NCI-H2081 treated with DMSO at 0.1 percent for 48 hours (cell line): ENCODE data around the gene INSRR.

ENCODE experiments used
- DNase-seq: peaks from one replicate; lab custom pipeline; 2025; lab: John Stamatoyannopoulos, UW

The INSRR gene

DNA sequence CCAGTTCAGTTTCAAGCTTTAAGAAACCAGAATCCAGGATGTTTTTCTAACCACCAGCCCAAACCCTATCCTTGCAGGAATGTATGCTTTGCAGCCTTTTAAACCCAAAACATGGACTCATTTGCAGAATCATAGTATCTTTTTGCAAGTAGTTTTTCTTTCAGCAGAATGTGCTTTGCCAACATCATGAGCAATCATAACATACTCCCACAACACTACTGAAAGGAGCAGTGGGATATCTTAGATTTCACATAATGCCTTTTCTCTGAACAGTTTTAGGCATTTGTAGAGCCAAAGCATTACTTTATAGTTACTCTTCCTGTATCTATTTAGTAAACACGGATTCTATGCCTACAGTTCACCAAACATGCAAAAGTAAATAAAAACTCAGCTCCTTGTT, 32.3 kb downstream of the INSRR start:
- DNase-seq, result no peak

DNA sequence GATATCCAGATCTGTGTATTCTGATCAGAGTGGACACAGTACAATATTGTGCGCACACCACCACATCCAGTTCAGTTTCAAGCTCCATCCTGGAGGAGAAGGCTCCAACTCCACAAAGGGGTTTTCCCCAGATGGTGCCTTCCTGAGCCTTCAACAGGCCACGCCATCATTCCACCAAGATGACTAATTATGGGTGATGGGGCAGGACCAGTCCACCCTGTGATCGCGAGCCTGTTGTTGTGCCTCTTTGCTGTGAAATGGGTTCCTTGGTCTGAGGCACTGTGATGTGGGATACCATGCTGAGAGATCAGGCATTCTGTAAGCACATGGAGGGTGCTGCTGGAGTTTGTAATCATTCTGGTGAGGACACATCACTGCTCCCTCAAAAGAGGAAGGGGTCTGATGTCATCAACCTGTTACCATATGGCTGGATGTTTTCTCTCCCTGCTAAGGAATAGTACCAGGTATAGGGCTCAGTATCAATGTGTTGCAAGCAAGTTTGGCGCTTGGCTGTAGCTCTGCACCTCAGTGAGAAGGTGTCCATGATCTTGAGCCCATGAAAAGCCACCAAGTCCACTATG, 35.6 kb downstream of the INSRR start:
- DNase-seq, result no peak

DNA sequence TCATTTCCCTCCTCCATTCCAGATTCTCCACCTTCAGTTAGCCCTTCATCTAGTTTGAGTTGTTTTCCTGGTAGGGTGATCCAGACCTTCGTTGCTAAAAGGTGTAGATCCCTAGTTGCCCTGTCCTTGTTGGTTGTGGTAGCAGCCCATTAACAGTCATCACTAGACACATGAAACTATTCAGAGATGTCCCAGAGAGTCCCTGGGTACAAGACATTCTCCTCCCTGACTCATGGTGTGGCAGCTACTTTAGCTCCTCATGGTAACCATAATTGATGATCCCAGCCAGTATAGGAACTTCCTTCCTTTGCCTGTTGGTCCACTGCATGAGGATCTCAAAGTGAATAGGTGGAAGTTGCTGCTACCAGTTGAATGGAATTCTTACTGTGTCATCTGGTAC, 36.2 kb downstream of the INSRR start:
- DNase-seq, result no peak

DNA sequence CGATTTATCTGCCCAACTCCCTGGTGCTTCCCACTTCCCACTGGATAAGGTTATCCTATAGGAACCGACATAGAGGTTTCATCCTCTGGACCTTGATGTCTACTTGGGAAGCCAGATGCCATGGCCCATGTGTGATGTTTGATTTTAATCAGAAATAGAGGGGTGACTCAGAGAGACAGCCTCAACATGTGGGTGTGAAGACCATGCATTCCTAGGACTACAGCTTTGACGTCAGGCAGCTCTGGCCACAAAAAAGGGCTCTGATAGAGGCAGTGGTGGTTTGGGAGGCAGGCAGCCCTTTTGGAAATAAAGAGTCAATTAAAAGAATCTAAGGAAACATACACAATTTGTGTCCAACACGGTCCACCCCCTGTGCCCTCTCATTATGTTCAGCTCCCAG, 37.1 kb downstream of the INSRR start:
- DNase-seq, result no peak

DNA sequence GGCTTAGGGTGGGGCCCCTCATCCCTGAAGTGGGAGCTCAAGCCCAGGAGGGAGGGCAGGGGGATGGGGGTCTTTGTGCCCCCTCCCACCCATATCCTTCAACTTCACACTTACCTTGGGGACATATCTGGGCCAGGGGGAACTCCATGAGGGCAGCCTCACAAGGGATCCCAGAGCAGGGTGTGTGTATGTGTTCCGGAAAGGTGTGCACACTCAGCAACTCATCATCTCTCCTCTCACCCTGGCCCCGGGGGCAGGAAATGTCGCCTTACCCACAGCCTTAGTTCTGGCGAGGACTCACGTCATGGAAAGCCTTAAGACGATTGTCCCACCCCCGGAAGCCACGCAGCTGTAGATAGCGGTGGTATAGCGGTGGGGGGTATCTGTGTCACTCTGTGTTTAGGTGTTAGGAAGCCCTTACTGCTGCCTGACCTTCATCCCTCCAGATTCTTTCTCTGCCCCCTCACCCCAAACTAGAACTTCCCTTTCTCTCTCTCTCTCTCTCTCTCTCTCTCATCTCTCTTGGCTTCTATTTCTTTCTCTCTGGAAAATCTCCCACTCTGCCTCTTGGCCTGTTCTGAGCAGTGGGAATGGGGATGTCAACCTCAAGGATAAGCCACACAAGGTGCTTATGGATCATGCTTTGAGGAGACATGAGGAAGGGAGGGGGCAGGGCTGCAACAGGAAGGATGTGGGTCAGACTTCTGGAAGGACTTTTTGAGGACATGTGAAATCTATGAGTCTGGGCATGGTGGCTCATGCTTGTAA, 42.2 kb downstream of the INSRR start, which contains the start of gene SH2D2A:
SH2D2A (minus strand) TSS at position 288 of the 768 bp plus-strand sequence; CDS start at position 148, 140 bp downstream.
- DNase-seq, result no peak

DNA sequence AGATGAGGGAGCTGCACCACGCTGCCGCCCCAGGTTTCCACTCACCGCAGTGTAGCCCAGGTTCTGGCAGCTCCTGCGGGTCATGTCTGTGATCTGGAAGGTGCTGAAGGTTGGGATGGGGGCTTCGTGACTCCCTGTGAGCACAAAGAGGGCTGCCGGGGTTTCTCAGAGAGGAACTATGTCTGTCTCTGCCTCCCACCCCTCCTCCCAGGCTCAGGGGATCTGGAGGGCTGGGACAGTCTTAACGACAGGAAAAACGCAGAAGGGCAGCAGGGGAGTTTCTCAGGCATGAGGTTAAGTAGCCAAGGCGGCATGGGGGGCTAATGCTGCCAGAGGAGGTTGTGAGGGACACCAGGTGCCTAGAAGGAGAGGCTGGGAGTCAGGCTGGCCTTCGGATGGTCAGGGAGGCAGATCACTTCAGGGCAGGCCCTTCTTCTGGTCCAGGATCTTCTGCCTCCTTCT, 42.9 kb downstream of the INSRR start:
- DNase-seq, result no peak

DNA sequence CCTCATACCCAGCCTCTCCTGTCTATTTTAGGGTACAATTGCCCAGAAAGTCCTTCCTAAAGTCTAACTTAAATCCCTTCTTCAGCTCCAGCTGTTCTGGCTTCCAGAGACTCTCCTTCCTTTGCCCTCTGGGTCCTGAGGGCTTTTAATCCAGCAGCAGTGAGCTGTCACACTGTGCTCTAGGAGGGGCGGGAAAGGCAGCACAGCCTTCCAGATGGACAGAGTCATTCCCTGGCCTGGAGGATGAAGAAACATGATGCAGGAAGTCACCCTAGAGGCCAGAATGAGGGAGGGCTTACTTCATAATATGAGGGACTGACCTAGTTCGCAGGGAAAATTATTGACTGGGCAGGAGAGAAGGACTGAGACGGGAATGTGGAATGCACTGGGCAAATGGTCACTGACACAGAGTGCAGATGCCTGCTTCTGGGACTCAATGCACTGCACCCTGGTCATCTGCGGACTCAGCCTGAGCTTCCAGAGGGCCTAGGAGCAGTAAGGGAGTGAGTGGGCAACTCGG, 43.5 kb downstream of the INSRR start:
- DNase-seq, result no peak

DNA sequence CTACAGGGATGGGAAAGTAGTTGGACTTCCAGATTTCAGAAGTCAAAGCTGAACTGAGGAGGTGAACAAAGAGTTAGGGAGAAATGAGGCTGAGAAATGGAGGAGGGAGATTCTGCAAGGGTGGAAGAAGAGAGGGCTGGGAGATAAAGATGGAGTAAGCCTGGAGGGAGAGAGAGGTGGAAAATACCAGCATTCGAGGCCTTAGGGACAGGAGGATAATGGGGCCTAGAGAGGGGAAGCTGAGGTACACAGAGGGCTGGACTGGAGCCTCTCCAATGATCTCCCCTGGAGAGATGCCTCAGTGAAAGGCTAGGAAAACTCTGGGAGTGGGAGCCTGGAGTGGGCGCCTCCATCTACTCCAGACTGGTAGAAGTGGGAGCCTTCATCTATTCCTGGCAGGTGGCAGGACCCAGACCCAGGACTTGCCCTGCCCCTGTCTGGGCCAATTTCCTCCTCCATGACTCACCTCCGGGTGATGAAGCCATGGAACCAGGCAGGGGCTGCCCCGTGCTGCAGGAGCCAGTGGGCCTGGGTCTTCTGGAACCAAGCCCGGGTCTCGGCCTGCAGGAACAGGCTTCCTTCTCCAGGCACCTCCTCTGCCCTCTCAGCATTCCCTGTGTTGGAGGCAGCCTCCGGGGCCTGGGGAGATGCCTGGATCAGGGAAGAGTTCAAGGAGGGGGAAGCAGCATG, 44.2 kb downstream of the INSRR start:
- DNase-seq, result no peak

DNA sequence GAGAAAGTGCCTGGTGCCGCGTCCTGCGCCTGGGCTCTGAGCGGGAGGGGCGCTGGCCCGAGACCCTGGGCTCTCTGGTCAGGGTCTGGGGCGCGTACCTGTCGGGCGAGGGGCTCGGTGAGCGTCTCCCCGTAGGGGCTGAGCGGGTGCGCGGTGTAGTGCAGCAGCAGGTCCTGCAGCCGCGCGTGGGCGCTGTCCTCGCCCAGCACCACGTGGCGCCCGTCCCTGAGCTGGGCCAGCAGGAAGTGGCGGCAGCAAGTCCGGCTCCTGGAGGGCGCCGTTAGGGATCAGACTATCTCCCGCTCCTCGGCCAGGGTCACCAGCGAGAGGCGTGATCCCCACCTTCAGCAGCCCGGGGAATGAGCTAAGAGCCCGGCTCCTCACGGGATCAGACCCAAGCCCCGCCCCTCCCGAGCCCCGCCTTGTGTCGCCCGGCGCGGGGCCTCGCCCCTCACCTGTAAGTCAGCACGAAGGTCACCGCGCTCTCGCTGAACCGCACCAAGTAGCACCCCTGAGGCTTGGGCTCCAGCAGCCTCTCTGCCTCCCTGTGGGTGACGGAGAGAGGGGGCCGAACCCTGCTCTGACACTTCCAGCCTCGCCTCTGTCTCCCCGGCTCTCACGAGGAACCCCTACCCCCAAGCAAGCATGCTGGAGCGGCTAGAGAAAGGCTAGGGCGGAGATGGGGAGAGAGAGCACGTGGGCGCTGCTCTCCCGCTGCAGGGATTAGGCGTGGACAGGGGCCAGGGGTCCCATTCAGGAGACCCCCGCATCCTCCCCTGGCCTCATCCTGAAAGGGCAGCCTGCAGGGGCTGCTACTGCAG, 45.0 kb downstream of the INSRR start:
- DNase-seq, result no peak

DNA sequence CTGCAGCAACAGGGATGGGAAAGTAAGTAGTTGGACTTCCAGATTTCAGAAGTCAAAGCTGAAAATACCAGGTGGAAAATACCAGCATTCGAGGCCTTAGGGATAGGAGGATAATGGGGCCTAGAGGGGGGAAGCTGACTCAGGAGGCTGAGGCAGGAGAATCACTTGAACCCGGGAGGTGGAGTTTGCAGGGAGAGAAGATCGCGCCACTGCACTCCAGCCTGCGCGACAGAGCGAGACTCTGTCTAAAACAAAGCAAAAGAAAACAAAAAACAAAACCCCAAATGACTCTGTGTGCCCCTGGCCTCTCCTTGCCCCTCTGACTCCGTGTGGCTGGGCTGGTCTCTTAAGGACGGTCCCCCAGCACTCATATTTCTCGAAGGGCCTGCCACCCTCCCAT, 45.6 kb downstream of the INSRR start:
- no peak for DNase-seq

DNA sequence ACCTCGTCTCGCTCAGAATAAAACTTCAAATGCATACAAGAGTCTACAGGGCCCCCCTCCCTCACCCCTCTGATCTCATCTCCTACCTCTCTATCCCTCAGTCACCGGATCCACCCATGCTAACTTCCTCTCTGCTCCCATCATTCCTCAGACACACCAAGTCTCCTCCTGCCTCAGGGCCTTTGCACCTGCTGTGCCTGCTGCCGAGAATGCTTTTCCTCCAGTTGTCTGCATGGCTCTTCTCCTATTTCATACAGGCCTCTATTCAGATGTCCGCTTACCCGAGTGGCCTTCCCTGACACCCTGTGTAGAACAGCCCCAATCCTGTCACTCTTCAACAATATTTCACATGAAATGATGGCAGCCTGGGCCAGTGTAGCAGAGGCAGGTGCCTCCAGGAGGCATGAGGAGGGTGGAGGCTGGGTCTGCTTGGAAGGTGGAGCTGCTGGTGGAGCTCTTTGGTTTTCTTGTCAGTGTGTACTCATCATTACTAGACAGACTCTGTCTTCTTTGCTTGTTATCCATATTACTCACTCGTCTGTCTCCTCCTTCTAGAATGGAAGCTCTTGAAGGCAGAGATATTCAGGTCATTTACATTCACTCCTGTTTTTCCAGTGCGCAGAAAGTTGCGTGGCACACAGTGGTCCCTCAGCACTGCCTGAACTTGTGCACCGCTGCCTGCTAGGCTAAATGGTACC, 46.5 kb downstream of the INSRR start:
- DNase-seq, result no peak

DNA sequence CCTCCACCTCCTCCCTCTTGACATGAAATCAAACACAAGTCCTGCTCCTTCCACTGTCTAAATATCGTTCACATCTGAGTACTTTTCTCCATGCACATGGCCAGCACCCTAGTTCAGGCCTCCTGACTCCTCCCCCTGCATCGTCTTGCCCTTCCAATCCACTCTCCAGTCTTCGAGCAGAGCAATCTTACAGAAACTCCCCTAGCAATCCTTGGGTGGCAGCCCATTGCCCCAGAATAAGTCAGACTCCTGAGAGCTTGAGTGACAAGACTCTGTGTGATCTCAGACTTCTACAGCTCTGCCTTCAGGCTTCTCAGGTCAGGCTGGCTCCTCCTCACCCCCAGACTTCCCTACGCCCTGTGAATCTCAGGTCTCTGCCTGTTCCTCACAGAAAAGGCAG, 47.7 kb downstream of the INSRR start:
- no peak for DNase-seq

DNA sequence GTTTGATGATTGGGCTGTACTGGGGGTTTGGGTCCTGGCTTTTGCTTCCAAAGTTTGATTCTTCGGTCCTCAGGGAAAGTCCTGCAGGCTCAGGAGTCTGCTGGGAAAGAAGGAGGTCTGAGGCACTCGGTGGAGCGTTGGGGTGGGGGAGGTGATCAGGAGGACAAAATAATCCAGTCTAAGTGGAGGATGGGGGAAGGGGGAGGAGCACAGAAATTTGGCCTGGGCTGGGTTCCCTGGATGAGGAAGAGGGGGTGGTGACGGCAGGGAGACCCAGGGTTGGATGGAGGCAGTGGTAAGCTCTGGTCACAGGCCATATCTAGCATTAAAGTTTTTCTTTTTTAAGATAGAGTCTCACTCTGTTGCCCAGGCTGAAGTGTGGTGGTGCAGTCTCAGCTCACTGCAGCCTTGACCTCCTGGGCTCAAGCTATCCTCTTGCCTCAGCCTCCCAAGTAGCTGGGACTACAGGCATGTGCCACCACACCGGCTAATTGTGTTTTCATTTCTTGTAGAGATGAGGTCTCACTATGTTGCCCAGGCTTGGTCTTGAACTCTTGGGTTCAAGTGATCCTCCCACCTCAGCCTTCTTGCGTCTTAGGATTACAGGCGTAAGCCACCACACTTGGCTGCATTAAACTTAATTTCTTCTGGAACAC, 49.1 kb downstream of the INSRR start:
- no peak for DNase-seq

DNA sequence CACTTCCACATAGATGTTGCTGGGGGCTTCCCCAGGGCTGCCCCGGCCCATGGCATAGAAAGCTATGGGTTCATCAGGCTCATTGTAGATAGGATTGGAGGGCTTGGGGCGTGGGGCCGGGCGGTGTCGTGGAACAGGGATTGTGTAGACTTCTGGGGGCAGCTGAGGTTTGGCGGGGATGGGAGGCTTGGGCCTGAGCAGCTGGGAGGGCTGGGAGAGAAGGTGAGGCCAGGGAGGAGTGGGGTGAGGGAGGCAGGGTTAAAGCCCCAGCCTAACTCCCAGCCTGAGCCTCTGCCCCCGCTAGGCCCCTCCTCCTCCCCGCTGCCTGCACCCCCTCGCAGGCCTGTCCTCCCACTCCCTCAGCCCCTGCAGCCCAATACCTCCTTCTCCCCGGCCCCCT, 49.6 kb downstream of the INSRR start:
- DNase-seq, result no peak

DNA sequence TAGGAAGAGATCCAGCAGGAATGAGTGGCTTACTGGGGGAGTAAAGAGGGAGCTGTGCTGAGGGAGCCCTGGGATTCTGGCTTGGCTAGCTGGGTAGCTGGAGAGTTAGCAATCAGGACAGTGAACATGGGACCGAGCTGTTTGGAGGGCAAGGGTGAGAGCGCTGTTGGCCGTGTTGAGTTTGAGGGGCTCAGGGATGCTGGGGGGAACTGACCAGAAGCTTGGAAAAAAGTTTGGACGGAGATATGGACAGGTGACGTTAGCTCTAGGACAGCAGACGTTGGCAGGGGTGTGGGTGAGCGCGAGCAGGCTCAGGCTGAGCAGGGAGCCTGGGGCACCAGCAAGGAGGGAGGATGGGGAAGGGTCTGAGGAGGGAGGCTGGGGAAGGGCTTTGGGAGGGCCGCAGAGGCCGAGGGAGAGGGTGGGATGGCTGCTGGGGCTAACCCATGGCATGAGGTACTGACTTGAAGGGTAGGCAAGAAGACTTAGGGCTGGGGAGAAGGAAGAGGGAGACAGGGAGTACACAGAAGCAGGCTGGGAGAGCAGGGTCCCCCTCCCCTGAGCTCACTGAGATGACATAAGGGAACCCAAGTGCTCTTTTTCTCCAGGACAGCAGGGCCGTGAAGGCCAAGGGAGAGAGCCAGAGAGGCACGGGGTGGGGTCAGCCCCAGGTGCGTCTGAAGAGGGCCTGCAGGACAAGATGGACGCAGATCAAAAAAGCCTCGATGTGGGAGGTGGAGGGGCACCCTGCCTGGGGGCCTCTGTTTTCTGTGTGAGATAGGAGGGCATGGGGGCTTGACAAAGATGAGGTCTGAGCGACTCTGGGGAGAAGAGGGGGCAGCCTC, 50.5 kb downstream of the INSRR start:
- no peak for DNase-seq

DNA sequence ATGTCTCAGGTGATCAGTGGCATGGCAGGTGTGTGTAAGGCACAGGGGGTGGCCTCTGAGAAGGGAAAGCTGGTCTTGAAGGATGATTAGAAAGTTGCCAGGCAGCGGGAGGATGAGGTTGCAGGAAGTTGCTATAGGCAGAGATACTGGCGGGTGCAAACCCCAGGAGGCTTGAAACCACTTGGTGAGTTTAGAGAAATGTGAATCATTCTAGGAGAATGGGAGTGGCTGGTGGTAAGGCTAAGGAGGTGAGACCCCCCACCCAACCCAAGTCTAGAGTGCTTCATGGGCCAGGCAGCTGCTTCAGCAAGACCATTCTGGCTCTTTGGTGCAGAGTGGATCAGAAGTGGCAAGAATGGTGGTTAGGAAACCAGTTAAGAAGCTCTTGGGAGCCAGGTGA, 51.3 kb downstream of the INSRR start:
- DNase-seq, result no peak

DNA sequence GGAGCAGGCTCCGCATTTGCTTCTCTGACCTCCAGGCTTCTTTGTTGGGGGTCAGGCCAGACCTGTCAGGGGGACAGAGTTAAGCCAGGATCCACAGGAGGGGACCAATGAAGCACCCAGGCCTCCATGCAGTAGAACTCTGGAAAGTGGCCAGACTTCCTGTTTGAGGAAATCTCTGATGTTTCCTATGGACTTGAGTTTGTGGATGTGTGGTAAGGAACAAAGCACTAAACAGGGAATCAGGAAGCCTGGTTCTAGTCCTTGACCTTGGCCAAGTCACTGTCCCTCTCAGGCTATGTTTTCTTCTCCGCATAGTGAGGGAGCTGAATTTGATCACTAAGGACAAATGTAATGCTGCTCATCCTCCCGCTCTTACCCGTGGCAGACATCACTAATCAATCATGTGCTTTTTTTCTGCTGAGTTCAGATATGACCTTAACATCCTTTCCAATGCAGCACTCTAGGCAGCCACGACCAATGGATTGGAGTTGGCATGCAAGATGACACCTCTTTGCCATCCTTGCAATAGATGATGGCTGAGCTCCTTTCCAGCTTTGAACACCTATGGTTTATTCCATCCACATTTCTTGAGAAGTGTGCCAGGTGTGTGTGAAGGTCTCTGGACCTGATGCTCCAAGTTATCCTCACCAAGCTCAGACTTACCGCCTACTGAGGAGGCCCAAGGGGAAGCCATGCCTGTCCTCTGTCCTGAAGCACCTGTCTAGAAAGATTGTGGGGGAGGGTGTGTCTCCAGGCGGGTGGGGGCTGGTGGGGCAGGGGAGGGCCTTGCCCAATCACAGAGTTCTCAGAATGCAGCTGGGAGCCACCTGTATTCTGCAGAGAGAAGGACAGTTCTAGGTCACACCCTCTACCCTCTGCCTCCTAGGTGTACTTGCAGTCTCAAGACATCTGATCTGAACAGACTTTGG, 52.1 kb downstream of the INSRR start:
- DNase-seq, result no peak

DNA sequence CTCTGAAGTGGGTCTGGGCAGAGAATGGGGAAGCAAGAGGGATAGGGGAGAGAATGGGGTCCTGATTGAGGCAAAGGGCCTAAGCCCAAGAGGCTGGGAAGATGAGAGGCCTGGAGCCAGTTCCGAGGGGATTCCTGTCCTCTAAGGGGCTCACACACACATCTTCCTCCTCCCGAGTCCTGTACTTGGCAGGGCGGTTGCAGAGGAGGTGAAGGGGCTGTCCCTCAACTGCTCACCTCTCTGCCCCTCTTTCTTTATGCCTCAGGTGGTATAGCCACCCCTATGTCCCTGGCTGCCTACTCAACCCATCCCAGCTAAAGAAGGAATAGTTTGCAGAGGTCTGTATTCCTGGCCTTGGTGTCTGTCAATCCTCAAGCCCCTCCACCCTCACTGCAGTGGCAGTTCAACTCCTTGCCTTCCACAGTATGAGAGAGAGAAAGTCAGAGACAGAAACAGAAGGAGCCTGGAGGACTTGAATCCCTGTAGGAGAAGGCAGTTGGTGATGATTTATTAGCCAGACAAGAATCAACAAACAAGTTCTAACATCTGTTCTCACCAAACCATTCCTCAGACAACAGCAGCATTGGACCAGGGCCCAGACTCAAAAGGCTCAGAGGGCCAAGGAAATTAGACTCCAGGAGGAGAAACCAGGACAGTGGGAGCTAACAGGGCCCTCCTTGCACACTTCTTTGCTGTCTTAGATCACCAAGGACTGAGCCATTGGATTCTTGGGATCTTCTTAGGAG, 53.0 kb downstream of the INSRR start:
- DNase-seq, result no peak
